HG03460 (cell line): ENCODE results near the gene PIM2.
A peak's percentile ranks its signal among the peaks of the same experiment; 100 is the strongest.

ENCODE experiments used
- ATAC-seq: cut with Tn5 transposase; IDR thresholded peaks from one replicate; pipeline ENCODE4 v1.9.1; 2021; ENCODE audit not compliant: unreplicated experiment

Gene PIM2

GRCh38 chrX:48918643-48919340 is at the start of gene PIM2:
Gene PIM2, minus strand, starts transcription at chrX:48919024. Its CDS starts 190 bp downstream, at chrX:48918834.
- peak; percentile 78 for ATAC-seq

- ATAC-seq = no peak
These were observed 49.6 kb upstream of the PIM2 start for GRCh38 chrX:48968377-48968776.

GRCh38 chrX:48966796-48967579 is 48.2 kb upstream of the PIM2 start:
- no peak for ATAC-seq

- ATAC-seq = no peak
These were observed 47.1 kb upstream of the PIM2 start for GRCh38 chrX:48965959-48966358.

- ATAC-seq = no peak
These were observed 42.8 kb upstream of the PIM2 start for GRCh38 chrX:48961585-48962091.

- no peak for ATAC-seq
These were observed 41.5 kb upstream of the PIM2 start for GRCh38 chrX:48960291-48960690.

GRCh38 chrX:48958635-48959094 is 39.8 kb upstream of the PIM2 start:
- ATAC-seq = no peak

GRCh38 chrX:48957827-48958634 is 39.2 kb upstream of the PIM2 start:
- ATAC-seq = peak; percentile 82

- ATAC-seq = peak; percentile 33
These were observed 38.6 kb upstream of the PIM2 start, which contains the start of gene OTUD5 for GRCh38 chrX:48957477-48957826. Gene OTUD5, minus strand, starts transcription at chrX:48957607. Its CDS starts 37 bp downstream, at chrX:48957570.

GRCh38 chrX:48956728-48957414 is 38.0 kb upstream of the PIM2 start:
- ATAC-seq = no peak

- ATAC-seq = no peak
These were observed 29.8 kb upstream of the PIM2 start for GRCh38 chrX:48948589-48948988.

GRCh38 chrX:48945517-48946348 is 26.9 kb upstream of the PIM2 start:
- ATAC-seq = no peak

- ATAC-seq = no peak
These were observed 24.1 kb upstream of the PIM2 start for GRCh38 chrX:48942895-48943294.

- no peak for ATAC-seq
These were observed 21.7 kb upstream of the PIM2 start for GRCh38 chrX:48940404-48940955.

- no peak for ATAC-seq
These were observed 20.9 kb upstream of the PIM2 start for GRCh38 chrX:48939524-48940228.

- ATAC-seq = peak; percentile 45
These were observed 20.0 kb upstream of the PIM2 start for GRCh38 chrX:48938721-48939425.

GRCh38 chrX:48937054-48937907 is 18.5 kb upstream of the PIM2 start:
- ATAC-seq = peak; percentile 61
